Esophagus muscularis mucosa (tissue), 4 donors: ENCODE results near the gene ELFN1. TPM values are rescaled to one million over a fixed set of nuclear protein-coding genes. Genes with fewer than 3 reads are reported as not detected.

ENCODE experiments used
- DNase-seq: peaks from one replicate; pipeline ENCODE4 v3.0.0-alpha.2; 2017; ENCODE audit errors: extremely low spot score
- H3K27ac ChIP-seq, 4 donors: fragments of 200-600 bp; sonication (generic); replicated peaks in 1 of 4; 1 replicate in 3 of 4; 2 replicates in 1 of 4; pipeline ENCODE4 v1.5.1; 2016 to 2019; ENCODE audit warnings: mild to moderate bottlenecking in 1 of 4
- H3K27me3 ChIP-seq, 4 donors: fragments of 200-600 bp; sonication (generic); one replicate each; pipeline versions ENCODE4 v1.5.1 to v1.6.0; 2016 to 2019
- H3K36me3 ChIP-seq, 4 donors: fragments of 200-600 bp; sonication (generic); one replicate each; pipeline ENCODE4 v1.5.1; 2016 to 2019
- H3K4me1 ChIP-seq, 4 donors: fragments of 200-600 bp; sonication (generic); one replicate each; pipeline ENCODE4 v1.5.1; 2016 to 2019
- H3K4me3 ChIP-seq, 4 donors: fragments of 200-600 bp; sonication (generic); 1 replicate in 2 of 4; 2 replicates in 2 of 4; pipeline ENCODE4 v1.5.1; 2016 to 2019; ENCODE audit warnings: mild to moderate bottlenecking in 4 of 4, moderate library complexity in 1 of 4
- H3K9me3 ChIP-seq, 4 donors: fragments of 200-600 bp; sonication (generic); 1 replicate in 3 of 4; 2 replicates in 1 of 4; pipeline ENCODE4 v1.5.1; 2016 to 2019
- EP300 ChIP-seq: sonication (generic); formaldehyde crosslinking; IDR thresholded peaks from one replicate; pipeline ENCODE4 v1.6.1; 2017; ENCODE audit warnings: antibody characterized with exemption
- POLR2A ChIP-seq: fragments of 450-650 bp; IDR thresholded peaks from one replicate; pipeline ENCODE4 v1.6.1; 2017; ENCODE audit warnings: antibody characterized with exemption, moderate library complexity, mild to moderate bottlenecking, low read depth
- POLR2AphosphoS5 ChIP-seq, 2 donors: sonication (generic); formaldehyde crosslinking; IDR thresholded peaks; one replicate each; pipeline ENCODE4 v1.6.1; 2017; ENCODE audit warnings: antibody characterized with exemption in 2 of 2
- WGBS: methylation state at CpG from one replicate; pipeline ENCODE4 v1.1.5; 2018; 5-methylcytosine and 5-hydroxymethylcytosine counted together
- intact Hi-C: fragments of 100-400 bp; cut with DNase I; formaldehyde crosslinking; loops from one replicate; pipeline ENCODE4 v1.15.1; 2023
- total RNA-seq, 4 donors: library from RNA; depleted of rRNA; stranded (reverse); fragments of >200 nt; gene quantifications; one replicate each; pipeline versions ENCODE4 v1.1.0 to v1.2.1, GENCODE V29; 2016
- TF ChIP-seq, protein P1 (sequence below), 3 experiments: fragments of 200-600 bp in 2 of 3; fragments of 450-650 bp in 1 of 3; sonication (generic) in 2 of 3; IDR thresholded peaks; one replicate each; pipeline ENCODE4 v1.5.1; 2017 to 2019; ENCODE audit warnings: antibody characterized with exemption in 3 of 3, mild to moderate bottlenecking in 2 of 3, moderate library complexity in 1 of 3

The ELFN1 gene
- total RNA-seq, 4 donors from 2014 or later = 0.86 to 3.3 (median 1.9) TPM

GRCh38 chr7:1745018-1745532 is 75.0 kb downstream of the ELFN1 start:
- H3K36me3 ChIP-seq = peaks cover 0 to 20% (median 0%) of the 10 kb centered on the region in 4 donors
- intact Hi-C loops = no loop called here
- H3K9me3 ChIP-seq = no peaks in the 10 kb centered on the region
- H3K4me1 ChIP-seq = peaks cover 21 to 30% (median 25%) of the 10 kb centered on the region in 4 donors
- no peak for DNase-seq
- H3K27me3 ChIP-seq = peaks cover 0 to 48% (median under 1%) of the 10 kb centered on the region in 4 donors
- WGBS = 93% methylated on average over 22 of the region's 46 CpGs
- no peak overlapping the region for H3K27ac ChIP-seq
- no peak overlapping the region for H3K4me3 ChIP-seq
- no peak for TF ChIP-seq EP300
- no peak for TF ChIP-seq POLR2AphosphoS5 (IDR thresholded peaks at IDR 0.05)
- TF ChIP-seq, protein P1, sequence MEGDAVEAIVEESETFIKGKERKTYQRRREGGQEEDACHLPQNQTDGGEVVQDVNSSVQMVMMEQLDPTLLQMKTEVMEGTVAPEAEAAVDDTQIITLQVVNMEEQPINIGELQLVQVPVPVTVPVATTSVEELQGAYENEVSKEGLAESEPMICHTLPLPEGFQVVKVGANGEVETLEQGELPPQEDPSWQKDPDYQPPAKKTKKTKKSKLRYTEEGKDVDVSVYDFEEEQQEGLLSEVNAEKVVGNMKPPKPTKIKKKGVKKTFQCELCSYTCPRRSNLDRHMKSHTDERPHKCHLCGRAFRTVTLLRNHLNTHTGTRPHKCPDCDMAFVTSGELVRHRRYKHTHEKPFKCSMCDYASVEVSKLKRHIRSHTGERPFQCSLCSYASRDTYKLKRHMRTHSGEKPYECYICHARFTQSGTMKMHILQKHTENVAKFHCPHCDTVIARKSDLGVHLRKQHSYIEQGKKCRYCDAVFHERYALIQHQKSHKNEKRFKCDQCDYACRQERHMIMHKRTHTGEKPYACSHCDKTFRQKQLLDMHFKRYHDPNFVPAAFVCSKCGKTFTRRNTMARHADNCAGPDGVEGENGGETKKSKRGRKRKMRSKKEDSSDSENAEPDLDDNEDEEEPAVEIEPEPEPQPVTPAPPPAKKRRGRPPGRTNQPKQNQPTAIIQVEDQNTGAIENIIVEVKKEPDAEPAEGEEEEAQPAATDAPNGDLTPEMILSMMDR (IDR thresholded peaks at IDR 0.05) = no peak
- no peak for TF ChIP-seq POLR2A

DNA sequence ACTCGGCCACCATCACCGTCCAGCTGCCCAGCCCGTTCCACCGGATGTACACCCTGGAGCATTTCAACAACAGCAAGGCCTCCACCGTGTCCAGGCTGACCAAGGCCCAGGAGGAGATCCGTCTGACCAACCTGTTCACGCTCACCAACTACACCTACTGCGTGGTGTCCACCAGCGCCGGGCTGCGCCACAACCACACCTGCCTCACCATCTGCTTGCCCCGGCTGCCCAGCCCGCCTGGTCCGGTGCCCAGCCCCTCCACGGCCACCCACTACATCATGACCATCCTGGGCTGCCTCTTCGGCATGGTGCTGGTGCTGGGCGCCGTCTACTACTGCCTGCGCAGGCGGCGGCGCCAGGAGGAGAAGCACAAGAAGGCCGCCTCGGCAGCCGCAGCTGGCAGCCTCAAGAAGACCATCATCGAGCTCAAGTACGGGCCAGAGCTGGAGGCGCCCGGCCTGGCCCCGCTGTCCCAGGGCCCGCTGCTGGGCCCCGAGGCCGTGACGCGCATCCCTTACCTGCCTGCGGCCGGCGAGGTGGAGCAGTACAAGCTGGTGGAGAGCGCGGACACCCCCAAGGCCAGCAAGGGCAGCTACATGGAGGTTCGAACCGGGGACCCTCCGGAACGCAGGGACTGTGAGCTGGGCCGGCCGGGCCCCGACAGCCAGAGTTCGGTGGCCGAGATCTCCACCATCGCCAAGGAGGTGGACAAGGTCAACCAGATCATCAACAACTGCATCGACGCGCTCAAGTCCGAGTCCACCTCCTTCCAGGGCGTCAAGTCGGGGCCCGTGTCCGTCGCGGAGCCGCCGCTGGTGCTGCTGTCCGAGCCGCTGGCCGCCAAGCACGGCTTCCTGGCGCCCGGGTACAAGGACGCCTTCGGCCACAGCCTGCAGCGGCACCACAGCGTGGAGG is 75.8 kb downstream of the ELFN1 start:
- intact Hi-C loops = no loop called here
- peaks cover 21 to 31% (median 26%) of the 10 kb centered on the region in 4 donors for H3K4me1 ChIP-seq
- TF ChIP-seq EP300 (no peak), POLR2A (no peak), POLR2AphosphoS5 (IDR thresholded peaks at IDR 0.05) (no peak)
- TF ChIP-seq, protein P1 (IDR thresholded peaks at IDR 0.05) = no peak
- H3K36me3 ChIP-seq = peaks cover 0 to 20% (median 0%) of the 10 kb centered on the region in 4 donors
- WGBS = 93% methylated on average over 34 of the region's 72 CpGs
- H3K9me3 ChIP-seq = no peaks in the 10 kb centered on the region
- H3K27ac ChIP-seq = no peak overlapping the region
- H3K4me3 ChIP-seq = no peak overlapping the region
- no peak for DNase-seq
- H3K27me3 ChIP-seq = peaks cover 0 to 52% (median 2%) of the 10 kb centered on the region in 4 donors

GRCh38 chr7:1746491-1746975 is 76.5 kb downstream of the ELFN1 start:
- H3K4me1 ChIP-seq = peaks cover 16 to 30% (median 24%) of the 10 kb centered on the region in 4 donors
- 84% methylated on average over 41 of the region's 60 CpGs for WGBS
- TF ChIP-seq, protein P1 (IDR thresholded peaks at IDR 0.05) = no peak
- TF ChIP-seq POLR2A (no peak), POLR2AphosphoS5 (IDR thresholded peaks at IDR 0.05) (no peak)
- peaks cover 0 to 57% (median 2%) of the 10 kb centered on the region in 4 donors for H3K27me3 ChIP-seq
- no peak for DNase-seq
- H3K36me3 ChIP-seq = peaks cover 0 to 20% (median 0%) of the 10 kb centered on the region in 4 donors
- intact Hi-C loops = no loop called here
- H3K27ac ChIP-seq = no peak overlapping the region
- no peak overlapping the region for H3K4me3 ChIP-seq
- no peaks in the 10 kb centered on the region for H3K9me3 ChIP-seq

GRCh38 chr7:1747004-1747801 is 77.1 kb downstream of the ELFN1 start:
- peaks cover 0 to 20% (median 0%) of the 10 kb centered on the region in 4 donors for H3K36me3 ChIP-seq
- H3K4me1 ChIP-seq = peaks cover 16 to 24% (median 22%) of the 10 kb centered on the region in 4 donors
- no peaks in the 10 kb centered on the region for H3K9me3 ChIP-seq
- TF ChIP-seq EP300 (no peak), POLR2A (no peak), POLR2AphosphoS5 (IDR thresholded peaks at IDR 0.05) (no peak)
- TF ChIP-seq, protein P1 (IDR thresholded peaks at IDR 0.05) = no peak
- H3K4me3 ChIP-seq = no peak overlapping the region
- 85% methylated on average over 25 of the region's 38 CpGs for WGBS
- intact Hi-C loops = no loop called here
- no peak for DNase-seq
- H3K27me3 ChIP-seq = peaks cover 0 to 57% (median 2%) of the 10 kb centered on the region in 4 donors
- no peak overlapping the region for H3K27ac ChIP-seq
